HG03095 (cell line): ENCODE data around the gene DBX1.
"Not testable (repeated sequence)": the region's sequence is repeated elsewhere in the genome, so short reads cannot be mapped to it uniquely, and the experiment has no call there.

Experiments used
- ATAC-seq: cut with Tn5 transposase; IDR thresholded peaks from one replicate; pipeline ENCODE4 v1.9.1; 2021; ENCODE audit warnings: moderate library complexity; ENCODE audit not compliant: unreplicated experiment

DBX1 gene

DNA sequence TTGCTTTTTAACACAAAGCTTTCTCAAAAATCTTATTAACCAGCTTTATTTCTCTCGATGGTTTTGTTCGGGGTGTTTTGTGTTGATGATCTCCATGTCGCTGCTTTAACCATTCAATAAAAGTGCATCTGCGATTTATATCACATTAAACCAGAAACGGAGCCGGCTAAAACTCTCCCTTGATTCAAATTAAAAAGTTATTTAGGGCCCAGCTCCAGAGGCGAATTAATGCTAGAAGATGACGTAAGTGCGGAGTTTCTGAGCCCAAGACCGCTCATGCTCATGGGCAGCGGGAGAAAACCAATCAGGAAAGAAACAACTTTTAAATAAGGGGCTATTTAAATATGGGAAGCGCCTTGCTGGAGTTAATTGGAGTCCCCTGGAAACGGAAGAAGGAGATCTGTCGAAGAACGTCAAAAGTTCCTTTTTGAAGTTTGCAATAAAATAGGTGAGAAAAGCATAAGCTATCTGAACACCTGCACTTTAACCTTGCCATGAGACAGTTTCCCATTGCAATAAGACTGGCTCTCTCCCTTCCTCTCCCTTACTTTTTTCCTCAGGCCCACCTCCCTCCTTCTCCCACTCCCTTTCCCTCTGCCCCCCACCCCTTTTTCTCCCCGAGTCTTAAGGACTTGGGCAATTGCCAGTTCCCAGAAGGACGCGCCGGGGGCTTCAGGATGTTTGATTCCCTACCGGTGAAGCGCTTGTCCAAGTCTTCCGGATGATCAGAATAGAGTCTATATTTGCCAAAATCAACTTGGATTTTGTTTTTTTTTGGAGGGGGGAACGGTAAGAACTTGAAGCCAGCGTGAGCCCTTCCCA is 1.9 kb upstream of the DBX1 start:
- ATAC-seq = no peak

DNA sequence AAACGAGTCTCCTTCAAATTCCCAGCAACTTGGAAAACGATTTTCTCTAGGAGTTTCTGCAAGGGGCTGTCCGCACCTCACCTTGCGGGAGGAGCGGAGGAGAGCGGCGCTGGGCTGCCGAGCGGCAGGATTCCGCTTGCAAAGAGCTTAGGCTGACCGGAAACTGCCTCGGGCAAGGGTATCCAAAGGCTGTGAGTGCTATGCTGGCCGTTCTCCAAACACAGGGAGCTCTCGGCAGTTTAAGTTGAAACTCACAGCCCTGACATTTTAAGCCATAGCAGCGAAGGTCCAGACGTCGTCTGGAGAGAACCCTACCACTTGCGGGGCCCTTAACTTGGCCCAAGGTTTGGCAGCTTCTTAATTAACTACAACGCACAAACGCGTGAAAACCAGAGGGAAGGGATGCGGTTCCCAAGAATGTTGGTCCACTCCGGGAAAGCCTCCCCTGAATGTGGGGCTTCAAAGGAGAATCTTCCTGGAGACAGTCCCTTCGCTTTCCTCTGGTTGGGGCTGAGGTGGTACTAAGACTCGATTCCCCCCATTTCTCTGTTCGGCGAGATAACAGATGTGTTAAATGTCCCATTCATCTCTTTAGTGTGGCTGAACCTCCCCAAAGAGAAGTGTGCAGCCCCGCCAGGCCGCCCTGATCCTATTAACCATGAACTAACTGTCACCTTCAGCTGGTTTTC is 1.1 kb upstream of the DBX1 start:
- ATAC-seq = no peak

DNA sequence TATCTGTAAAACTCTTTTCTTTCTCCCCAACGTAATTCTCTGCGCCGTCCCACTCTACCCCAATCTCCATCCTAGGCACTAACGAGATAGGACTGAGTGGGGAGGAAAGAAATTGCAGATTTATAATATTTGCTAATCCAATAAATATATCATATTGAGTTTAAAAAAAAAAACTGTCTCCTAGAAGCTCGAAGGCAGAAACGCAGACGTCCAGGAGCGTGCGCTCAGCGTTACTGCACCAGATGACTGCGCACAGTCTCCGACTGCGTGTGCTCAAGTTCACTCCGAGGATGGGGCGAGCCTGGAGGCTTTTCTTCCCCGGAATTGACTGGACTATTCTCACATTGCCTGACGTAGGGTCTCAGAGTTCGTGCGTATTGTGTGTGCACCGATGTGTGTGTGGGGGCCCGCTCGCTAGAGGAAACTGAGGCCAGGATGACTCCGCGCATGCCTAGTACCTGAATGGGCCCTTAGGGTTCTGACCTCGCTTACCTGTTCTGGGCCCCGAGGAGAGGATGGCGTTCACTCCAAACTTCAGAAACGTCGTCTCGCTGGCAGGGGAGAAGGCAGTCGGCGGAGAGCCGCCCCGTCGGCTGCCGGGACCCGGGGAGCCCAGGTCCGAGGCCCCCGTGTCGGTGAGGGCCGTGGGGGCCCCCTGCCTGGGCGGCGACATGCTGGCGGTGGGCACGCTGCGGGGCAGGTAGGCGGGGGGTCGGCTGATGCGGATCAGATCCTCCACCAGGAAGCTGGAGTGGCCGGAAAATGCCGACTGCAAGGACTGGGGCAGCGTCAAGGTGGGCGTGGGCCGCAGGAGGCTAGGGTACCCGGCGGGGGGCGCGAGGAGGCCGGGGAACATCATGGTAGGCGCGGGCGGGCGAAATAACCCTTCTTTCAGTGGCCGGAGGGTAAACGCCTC is 551 bp downstream of the DBX1 start:
- no peak for ATAC-seq

DNA sequence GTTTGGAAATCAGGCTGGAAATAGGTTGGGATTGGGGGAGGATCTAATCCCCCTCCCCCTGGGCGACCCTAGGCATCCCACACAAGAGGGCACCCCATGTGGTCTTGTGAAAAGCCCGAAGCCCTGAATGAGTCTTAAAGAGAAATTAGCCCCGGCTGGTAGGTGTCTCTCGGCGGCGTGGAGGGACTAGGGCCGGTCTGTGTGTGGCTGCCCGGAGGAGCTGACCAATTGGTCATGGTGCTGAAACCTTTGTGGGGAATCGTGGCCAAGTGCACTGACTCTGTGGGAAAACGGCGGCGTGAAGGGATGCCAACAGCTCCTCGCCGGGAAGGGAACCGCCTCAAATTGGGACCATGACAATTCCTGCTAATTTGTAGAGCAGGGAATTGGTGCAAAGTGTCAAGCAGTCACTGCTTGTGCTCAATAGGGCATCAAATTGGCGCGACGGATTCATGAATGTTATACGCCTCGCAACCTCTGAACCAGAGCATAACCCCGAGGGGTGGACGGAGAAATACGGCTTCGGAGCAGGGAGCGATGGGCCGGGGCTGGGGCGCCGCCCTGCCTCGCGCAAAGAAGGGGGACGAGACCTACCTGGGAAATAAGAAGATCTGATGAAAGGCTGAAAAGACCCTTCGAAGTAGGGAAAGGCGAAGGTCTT is 1.5 kb downstream of the DBX1 start:
- ATAC-seq = no peak

DNA sequence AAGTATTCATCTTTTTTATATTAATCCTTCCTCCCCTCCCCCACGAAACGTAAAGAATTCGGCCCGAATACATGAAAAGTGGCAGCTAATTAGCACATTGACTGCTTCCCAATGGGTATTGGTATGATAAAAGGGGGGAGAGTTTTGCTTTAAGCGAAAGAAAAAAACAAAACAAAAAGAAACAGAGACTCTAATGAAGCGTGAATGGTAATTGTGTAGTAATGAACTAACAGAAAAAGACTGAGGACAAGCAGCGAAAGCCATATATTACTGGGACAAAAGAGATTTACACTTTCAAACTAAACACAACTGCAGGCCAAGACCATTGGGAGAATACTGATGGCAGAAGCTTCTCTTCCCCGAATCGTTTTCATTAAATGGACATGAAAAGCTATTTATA is 2.5 kb downstream of the DBX1 start:
- no peak for ATAC-seq

DNA sequence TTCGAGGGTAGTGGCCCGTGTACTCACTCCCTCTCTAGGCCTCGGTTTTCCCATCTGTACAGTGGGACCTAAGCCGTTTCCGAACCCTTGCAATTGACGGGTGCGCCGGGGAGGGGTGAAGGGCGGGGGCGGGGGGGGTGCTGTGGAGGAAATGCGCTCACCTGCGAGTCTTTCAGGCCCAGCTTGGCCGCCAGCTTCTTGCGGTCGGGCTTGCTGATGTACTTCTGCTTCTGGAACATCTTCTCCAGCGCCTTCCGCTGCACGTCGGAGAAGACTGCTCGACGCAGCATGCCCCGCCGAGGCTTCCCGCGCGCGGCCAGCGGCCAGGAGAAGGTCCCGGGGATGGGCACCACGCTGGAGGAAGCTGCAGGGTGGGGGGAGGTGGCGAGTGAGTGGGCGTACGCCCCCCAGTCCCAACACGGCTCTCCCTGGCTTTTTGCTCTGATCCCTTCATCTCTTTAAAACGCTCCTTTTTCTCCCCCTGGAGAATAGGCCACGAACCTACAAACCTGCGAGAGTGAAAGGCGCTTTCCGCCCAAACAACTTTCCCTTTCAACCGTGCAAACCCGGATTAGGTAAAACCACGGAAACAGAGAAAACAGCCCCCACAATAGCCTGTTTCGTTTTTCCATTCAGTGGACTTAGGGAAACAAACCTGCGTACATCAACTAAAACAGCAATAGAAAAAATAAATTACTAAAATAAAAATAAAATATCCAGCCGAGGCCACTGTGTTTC is 3.2 kb downstream of the DBX1 start:
- no peak for ATAC-seq

DNA sequence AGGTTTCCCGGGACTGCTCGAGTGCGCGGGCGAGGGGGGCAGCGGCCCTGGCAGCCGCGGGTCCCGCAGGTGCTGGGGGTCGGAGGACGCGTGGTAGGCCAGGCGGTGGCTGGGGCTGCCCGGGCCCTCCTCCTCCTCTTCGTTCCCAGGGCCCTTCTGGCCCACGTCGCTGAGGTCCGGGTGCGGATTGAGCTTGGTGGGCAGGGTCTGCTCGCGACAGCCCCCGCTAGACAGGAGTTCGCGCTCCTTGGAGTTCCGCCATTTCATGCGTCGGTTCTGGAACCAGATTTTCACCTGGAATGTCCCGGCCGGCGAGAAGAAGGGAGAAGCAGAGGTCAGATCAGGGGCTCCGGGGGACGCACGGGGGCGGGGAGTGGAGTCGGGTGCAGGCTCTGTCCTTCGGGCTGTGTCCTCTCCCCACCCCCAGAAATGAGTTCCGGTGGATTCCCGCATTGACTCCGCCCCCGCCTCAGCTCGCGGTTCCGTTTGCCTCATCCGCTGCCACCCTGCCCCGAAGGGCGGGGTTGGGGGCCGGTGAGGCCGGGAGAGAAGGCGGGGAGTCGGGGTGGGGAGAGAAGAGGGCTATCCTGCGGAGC is 3.9 kb downstream of the DBX1 start:
- ATAC-seq = no peak

DNA sequence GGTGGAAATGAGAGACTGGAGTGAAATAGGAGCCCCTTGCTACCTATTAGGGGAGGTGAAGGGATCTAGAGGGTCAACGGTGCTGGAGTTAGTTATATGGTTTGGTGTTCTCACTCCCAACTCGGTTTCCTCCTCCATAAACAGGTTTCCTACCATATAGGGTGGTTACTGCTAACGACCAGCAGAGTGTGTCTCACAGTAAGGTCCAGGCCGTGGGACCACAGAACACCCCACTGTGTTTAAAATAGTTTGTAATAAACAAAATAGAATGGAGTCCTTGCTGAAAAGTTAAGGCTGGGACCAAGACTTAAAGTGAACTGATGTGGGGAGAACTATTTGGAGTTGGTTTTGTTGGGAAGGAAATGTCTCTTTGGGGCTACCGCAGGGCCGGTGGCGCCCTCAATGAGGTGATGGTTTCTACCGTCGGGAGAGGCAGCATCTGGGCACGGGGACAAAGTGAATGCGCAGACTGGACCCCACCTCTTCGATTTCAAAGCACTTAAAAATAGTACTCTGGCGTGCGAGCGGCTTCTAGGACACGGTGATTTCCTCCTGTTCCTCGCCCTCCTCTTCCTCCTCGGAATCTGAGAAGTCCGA is 4.5 kb downstream of the DBX1 start:
- no peak for ATAC-seq

DNA sequence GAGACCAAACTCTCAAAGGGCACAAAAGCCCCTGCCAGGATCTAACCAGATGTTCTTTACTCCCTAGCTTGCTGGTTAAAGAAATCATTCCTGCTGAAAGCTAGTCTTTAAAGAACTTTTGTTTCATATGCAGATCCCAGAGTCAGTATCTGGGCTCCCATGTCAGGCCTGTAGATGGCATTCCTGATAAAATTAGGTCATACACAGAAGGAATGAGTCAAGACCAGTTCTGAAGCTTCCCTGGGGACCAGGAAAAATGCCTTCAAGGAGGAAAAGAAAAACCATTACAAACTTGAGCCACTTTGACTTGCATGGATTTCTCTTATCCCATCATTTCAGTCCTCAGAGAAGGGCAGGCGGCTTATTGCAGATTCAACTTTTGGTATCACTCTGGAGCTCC is 5.9 kb downstream of the DBX1 start:
- no peak for ATAC-seq

DNA sequence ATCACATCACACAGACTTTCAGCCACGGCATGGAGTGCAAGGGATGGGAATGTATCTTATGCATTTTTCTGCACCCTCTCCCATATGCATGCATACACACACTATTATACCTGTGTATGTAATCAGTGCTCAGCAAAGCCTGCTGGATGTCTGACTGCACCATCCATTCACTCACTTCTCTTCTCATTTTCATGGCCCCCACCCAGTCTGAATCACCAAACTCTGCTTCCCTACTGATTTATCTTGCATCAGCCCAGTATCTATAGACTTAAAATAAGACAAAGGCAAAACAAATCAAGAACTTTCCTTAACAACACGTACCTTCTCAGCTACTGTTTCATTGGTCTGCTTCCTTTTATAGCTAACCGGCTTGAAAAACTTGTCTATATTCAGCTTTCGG is 21.6 kb downstream of the DBX1 start:
- ATAC-seq = no peak

DNA sequence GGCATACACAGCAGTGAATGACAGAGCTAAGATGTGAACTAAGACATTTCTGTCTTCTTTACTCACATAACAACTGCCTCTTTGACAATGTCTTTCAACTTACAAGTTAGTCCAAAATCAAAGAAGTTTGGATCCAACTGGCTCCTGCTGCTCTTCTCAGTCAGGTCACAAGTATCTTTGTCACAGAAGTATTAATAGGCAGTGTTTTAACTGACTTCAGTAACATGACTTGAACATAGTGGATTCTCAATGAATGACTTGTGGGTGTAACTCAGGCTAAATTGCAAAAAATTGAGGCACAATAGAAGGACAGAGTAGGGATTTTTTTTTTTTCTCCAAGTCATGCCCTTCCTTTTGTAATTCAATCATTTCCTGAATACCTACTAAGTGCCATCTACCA is 22.6 kb downstream of the DBX1 start:
- ATAC-seq = no peak

DNA sequence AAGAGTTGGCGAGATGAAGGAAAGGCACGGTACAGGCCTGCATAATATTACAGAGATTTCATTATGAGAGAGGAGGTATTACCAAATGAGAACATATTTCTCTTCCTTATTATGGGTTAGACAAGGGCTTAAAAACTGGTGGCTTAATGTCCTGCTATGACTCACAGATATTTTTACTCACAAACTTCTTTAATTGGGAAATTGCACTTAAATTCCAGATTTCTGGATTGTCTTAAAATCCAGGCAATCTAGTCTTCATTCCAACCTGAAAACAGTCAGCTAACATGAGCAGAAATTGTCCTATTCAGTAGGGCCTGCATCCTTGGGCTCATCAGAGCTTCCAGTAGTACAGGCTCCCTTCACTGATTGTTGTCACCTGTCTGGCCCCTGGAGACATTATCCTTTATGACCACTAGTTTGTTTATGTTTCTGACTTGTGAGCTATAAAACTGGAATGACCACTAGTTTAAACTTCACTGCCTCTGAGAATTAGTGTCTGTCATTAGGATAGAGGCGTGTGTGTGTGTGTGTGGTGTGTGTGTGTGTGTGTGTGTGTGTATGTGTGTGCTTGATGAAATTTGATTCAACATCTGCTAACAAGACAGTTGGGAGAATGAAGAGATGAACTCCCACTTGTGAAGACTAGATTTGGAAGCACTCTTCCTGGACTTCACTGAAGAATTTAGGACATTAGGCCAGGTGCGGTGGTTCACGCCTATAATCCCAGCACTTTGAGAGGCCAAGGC is 25.1 kb downstream of the DBX1 start:
- no peak for ATAC-seq

DNA sequence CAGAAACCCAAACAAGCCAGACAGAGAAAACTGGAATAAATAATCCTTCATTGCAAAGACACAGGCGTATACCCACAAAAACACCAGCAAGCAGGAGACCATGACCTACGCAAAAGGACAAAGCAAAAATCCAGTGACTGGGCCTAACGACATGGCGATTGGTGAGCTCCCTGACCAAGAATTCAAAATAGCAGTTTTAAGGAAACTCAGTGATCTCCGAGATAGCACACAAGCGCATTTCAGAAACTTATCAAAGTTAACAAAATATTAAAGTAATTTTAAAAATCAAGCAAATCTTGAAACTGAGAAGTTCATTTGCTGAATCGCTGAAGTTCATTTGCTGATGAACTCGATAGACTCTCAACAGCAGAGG is 27.6 kb downstream of the DBX1 start:
- ATAC-seq = no peak

DNA sequence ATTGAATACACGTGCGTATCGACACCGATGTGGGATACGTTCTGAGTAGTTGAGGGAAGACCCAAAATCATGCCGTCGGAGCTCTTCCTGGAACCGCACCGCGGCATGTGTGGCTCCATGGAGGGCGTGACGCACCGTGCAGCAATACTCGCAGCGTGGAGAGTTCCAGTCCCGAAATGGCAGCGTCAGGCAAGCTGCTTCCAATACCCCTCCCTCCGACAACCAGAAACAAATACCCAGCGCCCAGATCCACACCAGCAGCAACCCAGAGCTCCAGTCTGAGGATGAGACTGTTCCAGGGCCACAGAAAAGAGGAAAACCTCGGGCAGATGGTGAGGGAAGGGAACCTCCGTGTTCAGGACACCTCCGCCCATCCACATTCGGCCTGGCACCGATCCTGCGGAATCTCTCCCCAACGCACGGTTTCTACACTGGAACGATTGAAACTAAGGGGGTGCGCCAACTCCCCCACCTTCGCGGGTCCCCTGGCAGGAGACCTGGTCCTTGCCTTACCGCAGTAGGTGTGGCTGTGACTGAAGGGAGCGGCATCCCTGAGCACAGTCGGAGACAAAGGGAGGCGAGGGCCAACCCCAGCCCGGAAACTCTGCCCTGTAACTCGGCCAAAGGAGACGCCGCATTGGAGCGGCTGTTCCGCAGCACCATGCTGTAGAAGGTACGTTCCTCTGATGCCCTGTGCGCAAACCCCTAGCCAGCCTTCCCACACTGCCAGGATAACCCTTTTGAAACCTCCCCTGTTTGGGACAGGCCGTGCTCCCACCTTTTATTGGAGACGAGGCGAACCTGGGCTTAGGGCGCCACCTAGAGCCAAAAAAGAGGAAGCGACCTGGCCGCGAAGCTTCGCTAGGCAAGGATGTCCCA is 28.2 kb downstream of the DBX1 start:
- no peak for ATAC-seq

DNA sequence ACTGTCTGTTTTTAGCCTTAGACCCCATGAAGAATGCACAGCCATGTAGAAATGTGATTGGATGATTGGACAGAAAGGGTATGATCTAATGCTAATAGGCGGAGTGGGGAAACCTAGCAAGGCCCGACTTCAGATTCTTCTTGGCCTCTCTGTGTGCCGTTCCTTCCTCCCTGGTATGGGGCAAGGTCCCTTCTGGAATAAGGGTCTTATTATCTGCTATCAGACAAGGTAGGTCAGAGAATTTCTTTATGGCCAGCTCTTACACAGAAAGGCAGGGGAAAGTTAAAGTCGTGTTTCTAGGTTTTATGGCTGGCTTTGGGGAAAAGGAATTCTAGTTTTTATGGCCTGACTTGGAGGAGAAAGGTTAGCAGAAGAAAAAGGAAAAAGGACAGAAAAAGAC is 30.6 kb downstream of the DBX1 start:
- ATAC-seq = no peak

DNA sequence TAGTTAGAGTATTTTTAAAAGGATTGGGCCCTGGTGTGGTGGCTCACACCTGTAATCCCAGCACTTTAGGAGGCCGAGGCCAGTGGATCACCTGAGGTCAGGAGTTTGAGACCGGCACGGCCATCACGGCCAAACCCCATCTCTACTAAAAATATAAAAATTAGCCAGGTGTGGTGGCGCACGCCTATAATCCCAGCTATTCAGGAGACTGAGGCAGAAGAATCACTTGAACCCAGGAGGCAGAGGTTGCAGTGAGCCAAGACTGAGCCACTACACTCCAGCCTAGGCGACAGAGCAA is 31.8 kb downstream of the DBX1 start:
- not testable (repeated sequence) for ATAC-seq

DNA sequence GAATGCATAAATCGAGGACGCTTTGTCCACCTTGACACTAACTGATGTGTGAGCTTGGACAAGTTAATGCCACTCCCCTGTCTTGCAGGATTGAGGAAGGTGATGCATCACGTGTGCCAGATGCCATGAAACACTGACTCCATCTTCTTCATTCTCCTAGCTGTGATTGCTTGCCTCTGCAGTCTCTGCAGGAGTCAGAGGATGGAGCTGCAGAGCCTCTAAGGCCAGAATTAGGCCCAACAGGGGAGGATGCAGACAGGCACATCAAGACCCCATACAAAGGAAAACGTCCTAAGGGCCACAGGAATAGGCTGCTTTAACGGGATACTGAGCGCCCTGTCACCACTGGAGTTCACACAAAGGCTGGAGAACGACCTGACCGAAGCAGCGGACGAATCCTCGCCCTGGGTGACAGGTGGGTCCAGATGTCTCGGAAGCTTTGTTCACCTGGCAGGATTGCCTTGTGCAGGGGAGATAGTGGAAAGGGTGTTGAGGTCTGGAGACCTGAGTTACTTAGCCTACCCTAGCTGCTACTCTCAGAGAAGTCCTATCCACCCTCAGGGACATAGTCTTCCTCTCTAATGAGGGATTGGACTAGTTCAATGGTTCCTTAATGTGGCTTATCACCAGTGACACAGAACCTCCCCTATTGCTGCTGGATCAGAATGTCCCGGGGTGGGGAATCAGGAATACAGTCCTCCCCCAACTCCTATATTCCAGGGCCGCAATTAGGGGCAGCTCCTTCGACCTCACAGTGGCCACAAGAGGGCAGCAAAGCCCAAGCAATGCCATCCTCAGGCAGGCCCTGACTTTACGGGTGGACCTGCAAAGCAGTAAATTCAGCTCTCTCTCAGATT is 32.4 kb downstream of the DBX1 start:
- ATAC-seq = peak; percentile 81
